Osteoblast (primary cell): ENCODE data around the gene FAM53A. TPM values are rescaled to one million over a fixed set of nuclear protein-coding genes. Genes with fewer than 3 reads are reported as not detected.

Experiments used
- DNase-seq: peaks from one replicate; pipeline ENCODE4 v3.0.0; 2011; ENCODE audit warnings: low spot score, mixed read lengths; ENCODE audit not compliant: insufficient read length; ENCODE audit errors: missing footprints
- H2AFZ ChIP-seq: 2 replicates; pipeline ENCODE4 v1.6.0; 2011; ENCODE audit warnings: mild to moderate bottlenecking, low read length
- H3K27ac ChIP-seq: 2 replicates; pipeline ENCODE4 v1.5.1; 2011; ENCODE audit warnings: mild to moderate bottlenecking, low read depth, low read length, moderate library complexity
- H3K27me3 ChIP-seq: 2 replicates; pipeline ENCODE4 v1.6.0; 2012; ENCODE audit warnings: mild to moderate bottlenecking, control low read depth, inconsistent platforms, low read length, moderate library complexity; ENCODE audit not compliant: insufficient read depth
- H3K36me3 ChIP-seq: 2 replicates; pipeline ENCODE4 v1.5.1; 2011; ENCODE audit warnings: mild to moderate bottlenecking, low read length, control low read depth, moderate library complexity; ENCODE audit not compliant: insufficient read depth
- H3K4me1 ChIP-seq: 2 replicates; pipeline ENCODE4 v1.5.1; 2011; ENCODE audit warnings: mild to moderate bottlenecking, low read length, control low read depth, moderate library complexity; ENCODE audit not compliant: insufficient read depth
- H3K4me2 ChIP-seq: 2 replicates; pipeline ENCODE4 v1.6.0; 2011; ENCODE audit warnings: mild to moderate bottlenecking, low read length; ENCODE audit not compliant: insufficient read depth
- H3K4me3 ChIP-seq: fragments of 200-600 bp; sonication (generic); 3 replicates; pipeline ENCODE4 v1.5.1; 2012; ENCODE audit warnings: mild to moderate bottlenecking, low read length, inconsistent platforms; ENCODE audit not compliant: insufficient read depth
- H3K79me2 ChIP-seq: 2 replicates; pipeline ENCODE4 v1.6.0; 2012; ENCODE audit warnings: mild to moderate bottlenecking, low read length, control low read depth, inconsistent platforms; ENCODE audit not compliant: insufficient read depth
- H3K9me3 ChIP-seq: 2 replicates; pipeline ENCODE4 v1.5.1; 2011; ENCODE audit warnings: low read depth, low read length, control low read depth
- H4K20me1 ChIP-seq: 2 replicates; pipeline ENCODE4 v1.6.0; 2012; ENCODE audit warnings: mild to moderate bottlenecking, low read length, control low read depth; ENCODE audit not compliant: insufficient read depth
- total RNA-seq: library from RNA; depleted of rRNA; stranded (reverse); fragments of >200 nt; gene quantifications from 2 replicates; pipeline ENCODE4 v1.2.3, GENCODE V29; 2012
- TF ChIP-seq, protein P1 (sequence below): IDR thresholded peaks from 2 replicates; pipeline ENCODE4 v1.5.1; 2011; ENCODE audit warnings: mild to moderate bottlenecking, low read depth, low read length, moderate library complexity; ENCODE audit errors: extremely low read depth

FAM53A gene
- total RNA-seq, 1 donor: 4.3 TPM

DNA sequence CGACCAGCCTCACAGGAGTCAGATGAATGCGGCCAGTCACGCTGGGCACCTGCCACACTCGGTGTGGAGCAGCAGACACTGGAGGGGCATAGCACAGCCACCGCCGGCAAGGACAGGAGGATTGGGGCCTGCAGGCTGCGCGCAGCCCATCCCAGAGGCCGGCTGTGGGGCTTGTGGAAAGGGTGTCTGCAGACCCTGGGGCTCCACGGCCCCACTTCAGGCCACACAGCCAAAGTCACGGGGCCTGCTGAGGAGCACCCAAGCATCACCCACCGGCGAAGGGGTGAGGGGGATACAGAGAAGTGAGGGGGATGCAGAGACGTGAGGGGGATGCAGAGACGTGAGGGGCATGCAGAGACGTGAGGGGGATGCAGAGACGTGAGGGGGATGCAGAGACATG lies 70.1 kb downstream of the FAM53A start:
- Histone ChIP-seq H3K4me1 (no peaks in the 10 kb centered on the region), H3K27ac (no peak overlapping the region), H4K20me1 (no peaks in the 10 kb centered on the region), H3K27me3 (no peaks in the 10 kb centered on the region), H3K4me2 (no peak overlapping the region), H2AFZ (no peak overlapping the region), H3K79me2 (no peaks in the 10 kb centered on the region), H3K36me3 (no peaks in the 10 kb centered on the region), H3K9me3 (no peaks in the 10 kb centered on the region), H3K4me3 (no peak overlapping the region)
- DNase-seq: no peak
- TF ChIP-seq, protein P1, sequence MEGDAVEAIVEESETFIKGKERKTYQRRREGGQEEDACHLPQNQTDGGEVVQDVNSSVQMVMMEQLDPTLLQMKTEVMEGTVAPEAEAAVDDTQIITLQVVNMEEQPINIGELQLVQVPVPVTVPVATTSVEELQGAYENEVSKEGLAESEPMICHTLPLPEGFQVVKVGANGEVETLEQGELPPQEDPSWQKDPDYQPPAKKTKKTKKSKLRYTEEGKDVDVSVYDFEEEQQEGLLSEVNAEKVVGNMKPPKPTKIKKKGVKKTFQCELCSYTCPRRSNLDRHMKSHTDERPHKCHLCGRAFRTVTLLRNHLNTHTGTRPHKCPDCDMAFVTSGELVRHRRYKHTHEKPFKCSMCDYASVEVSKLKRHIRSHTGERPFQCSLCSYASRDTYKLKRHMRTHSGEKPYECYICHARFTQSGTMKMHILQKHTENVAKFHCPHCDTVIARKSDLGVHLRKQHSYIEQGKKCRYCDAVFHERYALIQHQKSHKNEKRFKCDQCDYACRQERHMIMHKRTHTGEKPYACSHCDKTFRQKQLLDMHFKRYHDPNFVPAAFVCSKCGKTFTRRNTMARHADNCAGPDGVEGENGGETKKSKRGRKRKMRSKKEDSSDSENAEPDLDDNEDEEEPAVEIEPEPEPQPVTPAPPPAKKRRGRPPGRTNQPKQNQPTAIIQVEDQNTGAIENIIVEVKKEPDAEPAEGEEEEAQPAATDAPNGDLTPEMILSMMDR: no peak

DNA sequence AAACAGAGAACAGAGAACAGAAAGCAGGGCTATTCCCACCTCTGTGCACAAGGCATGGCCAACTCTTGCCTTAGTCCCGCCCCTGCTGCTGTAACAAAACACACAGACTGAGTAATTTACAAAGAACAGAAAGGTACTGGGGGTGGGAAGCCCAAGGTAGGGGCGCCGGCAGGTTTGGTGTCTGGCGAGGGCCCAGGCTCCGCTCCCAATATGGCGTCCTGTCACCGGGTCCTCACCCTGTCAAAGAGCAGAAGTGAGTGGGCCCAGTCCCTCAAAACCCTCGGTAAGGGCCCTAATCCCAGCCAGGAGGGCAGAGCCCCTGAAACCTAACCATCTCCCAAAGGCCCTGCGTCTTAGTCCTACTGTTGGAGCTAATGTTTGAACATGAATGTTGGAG lies 71.0 kb downstream of the FAM53A start:
- no peak for DNase-seq
- no peaks in the 10 kb centered on the region for H3K27me3 ChIP-seq
- no peak overlapping the region for H3K4me3 ChIP-seq
- no peak overlapping the region for H3K27ac ChIP-seq
- H4K20me1 ChIP-seq: no peaks in the 10 kb centered on the region
- TF ChIP-seq, protein P1: no peak
- H3K4me1 ChIP-seq: no peaks in the 10 kb centered on the region
- H3K79me2 ChIP-seq: no peaks in the 10 kb centered on the region
- no peaks in the 10 kb centered on the region for H3K9me3 ChIP-seq
- no peaks in the 10 kb centered on the region for H3K36me3 ChIP-seq
- H3K4me2 ChIP-seq: no peak overlapping the region
- no peak overlapping the region for H2AFZ ChIP-seq

DNA sequence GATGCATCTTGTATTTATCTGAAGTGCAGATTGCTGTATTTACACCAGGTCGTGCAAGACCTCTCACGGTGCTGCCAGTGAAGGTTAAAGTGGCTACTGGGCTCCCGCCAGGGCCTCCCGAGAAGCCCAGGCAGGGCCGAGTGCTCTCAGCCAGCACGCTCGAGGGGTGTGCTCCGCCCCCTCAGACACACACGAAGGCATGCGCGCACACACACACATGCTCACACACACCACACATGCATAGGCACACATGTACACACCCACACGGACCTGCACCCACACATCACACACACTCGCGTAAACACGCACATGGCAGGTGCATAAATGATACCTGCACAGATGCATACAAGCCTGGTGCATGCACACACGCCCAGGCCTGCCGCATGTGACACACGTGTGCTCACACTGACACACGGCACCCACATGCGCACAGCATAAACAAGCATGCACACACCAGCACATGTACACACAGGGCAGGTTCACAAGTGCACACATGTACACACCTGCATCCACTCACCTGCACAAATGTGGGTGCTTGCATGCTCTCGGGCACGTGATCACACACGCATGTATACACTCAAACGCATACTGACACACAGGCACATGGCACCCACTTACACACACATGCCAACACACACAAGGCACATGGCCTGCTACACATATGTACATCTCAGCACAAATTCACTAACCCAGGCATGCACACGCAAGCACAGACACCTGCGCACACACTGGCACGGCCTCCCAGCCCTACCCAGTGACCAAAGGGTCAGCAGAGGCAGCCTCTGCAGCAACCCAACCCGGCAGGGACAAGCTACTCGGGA lies 71.6 kb downstream of the FAM53A start:
- DNase-seq: no peak
- Histone ChIP-seq H4K20me1 (no peaks in the 10 kb centered on the region), H3K4me2 (no peak overlapping the region), H3K4me1 (no peaks in the 10 kb centered on the region), H3K27me3 (no peaks in the 10 kb centered on the region), H3K9me3 (no peaks in the 10 kb centered on the region), H3K27ac (no peak overlapping the region), H3K4me3 (no peak overlapping the region), H3K79me2 (no peaks in the 10 kb centered on the region), H2AFZ (no peak overlapping the region), H3K36me3 (no peaks in the 10 kb centered on the region)
- TF ChIP-seq, protein P1: no peak

DNA sequence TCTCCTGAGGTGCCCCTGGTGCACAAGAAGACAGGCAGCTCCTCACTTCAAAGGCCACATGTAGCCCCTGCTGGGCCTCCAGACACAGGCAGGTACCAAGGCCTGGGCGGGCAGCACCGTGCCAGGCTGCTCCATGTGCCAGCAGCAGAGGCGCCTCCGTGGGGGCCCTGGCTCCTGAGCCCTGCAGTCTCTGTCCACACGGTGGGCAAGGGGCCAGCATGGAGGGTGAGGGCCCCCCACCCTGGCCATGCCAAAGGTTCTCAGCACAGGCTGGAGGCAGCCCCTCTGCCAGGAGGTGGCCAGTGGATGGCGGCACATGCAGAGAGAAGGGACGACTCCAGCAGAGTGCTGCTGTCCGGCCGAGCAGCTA lies 72.6 kb downstream of the FAM53A start:
- Histone ChIP-seq H3K9me3 (no peaks in the 10 kb centered on the region), H3K4me3 (no peak overlapping the region), H4K20me1 (no peaks in the 10 kb centered on the region), H3K27me3 (no peaks in the 10 kb centered on the region), H3K4me1 (no peaks in the 10 kb centered on the region), H2AFZ (no peak overlapping the region), H3K27ac (no peak overlapping the region), H3K4me2 (no peak overlapping the region), H3K36me3 (no peaks in the 10 kb centered on the region), H3K79me2 (no peaks in the 10 kb centered on the region)
- no peak for DNase-seq
- TF ChIP-seq, protein P1: no peak
